GM18505 (cell line): Measurements from ENCODE around the gene MYH14.

Source experiments
- ATAC-seq: cut with Tn5 transposase; IDR thresholded peaks from one replicate; pipeline ENCODE4 v1.9.1; 2021; ENCODE audit not compliant: unreplicated experiment
- POLR2A ChIP-seq: IDR thresholded peaks from 4 replicates; pipeline ENCODE4 v1.6.1; 2011; ENCODE audit warnings: borderline replicate concordance; ENCODE audit not compliant: insufficient read depth, insufficient read length; ENCODE audit errors: extremely low read depth

The MYH14 gene

GRCh38 chr19:50248413-50248812 lies 45.0 kb downstream of the MYH14 start:
- ATAC-seq: no peak
- TF ChIP-seq POLR2A: no peak

DNA sequence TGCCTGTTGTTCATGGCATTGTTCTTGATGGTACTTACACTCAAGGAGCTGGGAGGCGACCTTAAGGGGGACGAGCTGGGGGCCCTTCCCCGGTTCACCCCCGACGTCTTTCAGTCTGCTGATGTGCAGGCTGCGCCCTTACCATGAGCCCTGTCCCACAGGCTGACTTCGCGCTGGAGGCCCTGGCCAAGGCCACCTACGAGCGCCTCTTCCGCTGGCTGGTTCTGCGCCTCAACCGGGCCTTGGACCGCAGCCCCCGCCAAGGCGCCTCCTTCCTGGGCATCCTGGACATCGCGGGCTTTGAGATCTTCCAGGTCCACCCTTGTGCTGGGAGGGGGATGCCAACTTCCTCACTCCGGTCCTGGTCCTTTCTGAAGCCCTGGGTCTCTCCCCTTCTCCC lies 45.4 kb downstream of the MYH14 start:
- no peak for TF ChIP-seq POLR2A
- no peak for ATAC-seq

- TF ChIP-seq POLR2A: no peak
- no peak for ATAC-seq
Measured at GRCh38 chr19:50249636-50250035, 46.2 kb downstream of the MYH14 start.

DNA sequence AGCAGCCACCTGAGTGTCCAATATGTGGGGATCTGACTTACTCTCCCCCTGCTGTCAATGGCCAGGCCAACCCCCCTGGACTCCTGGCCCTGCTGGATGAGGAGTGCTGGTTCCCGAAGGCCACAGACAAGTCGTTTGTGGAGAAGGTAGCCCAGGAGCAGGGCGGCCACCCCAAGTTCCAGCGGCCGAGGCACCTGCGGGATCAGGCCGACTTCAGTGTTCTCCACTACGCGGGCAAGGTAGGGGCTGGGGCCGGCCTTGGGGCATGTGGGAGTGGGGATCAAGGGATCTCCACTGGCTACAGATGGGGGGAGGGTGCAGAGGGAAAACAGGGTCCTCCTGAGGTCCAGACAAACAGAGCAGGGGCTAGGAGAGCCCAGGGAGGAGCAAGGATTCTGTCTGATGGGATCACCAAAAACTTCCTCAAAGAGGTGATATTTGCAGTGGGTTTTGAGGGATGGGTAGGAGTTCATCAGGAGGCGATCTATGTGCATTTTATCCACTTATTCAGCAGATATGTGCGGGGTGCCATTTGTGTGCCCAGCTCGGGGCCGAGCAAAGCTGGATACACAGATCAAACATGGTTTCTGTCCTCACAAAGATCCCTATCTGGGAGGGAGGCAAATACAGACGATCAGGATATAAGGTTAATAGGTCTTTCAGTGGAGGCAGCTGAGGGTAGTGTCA lies 47.2 kb downstream of the MYH14 start:
- ATAC-seq: no peak
- TF ChIP-seq POLR2A: no peak

DNA sequence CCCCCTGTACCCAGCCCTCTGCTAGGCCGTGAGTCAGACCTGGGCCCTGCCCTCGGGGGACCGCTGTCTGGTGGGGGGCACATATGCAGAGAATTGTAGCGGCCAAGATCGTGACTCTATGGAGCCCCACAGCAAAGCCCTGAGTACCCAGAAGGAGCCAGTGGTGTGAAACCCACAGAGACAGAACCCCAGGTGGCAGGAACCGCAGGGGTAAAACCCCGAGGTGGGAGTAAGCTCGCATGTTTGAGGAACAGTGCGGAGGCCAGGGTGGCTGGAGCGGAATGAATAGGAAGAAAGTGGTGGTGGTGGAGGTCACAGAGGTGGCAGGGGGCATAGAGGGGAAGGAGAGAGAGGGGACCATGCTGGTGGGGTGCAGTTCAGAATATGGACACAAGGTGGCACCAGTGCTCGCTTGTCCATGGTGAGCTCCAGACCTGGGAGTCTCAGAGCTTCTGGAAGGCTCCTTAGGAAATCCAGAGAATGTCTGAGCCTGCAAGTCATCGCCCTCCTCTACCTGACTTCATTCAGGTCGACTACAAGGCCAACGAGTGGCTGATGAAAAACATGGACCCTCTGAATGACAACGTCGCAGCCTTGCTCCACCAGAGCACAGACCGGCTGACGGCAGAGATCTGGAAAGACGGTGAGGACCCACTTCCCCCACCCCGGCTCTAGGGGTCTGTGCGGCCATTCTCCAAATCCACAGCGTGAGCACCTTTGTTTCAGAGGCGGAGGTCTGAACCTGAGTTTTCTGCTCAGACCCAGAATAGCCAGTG lies 48.9 kb downstream of the MYH14 start:
- TF ChIP-seq POLR2A: no peak

DNA sequence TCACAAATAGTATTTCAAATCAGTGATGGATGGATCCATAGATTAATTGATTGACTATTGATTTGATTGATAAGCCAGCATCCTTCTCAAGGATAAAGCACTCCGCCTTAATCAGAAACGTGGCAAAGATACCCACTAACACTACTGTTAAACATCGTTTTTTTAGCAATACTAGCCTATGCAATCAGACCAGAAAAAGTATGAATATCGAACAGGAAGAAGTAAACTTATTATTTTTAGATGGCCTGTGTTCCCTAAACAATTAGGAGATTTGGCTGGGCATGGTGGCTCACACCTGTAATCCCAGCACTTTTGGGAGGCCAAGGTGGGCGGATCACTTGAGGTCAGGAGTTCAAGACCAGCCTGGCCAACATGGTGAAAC lies 49.5 kb downstream of the MYH14 start:
- TF ChIP-seq POLR2A: no peak
- ATAC-seq: no peak

More for the DNA sequence above, 48.9 kb downstream of the MYH14 start:
- no peak for ATAC-seq

DNA sequence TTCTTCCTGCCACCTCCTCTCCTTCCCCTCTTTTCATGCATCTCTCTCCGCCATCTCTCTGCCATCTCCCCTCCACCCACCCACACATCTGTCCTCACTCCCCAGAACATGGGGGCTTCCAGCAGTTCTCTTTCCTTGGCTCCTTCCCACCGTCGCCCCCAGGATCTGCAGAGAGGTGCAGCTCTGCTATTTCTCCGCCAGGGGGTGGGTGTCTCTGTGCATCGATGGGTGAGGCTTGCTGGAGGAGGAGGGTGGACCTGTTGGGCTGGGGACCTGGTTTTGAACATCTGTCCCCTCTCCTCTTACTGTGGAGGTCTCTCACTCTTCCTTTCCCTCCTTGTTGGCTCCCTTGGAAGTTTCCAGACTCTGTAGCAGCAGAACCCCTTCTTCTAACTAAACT lies 51.7 kb downstream of the MYH14 start:
- no peak for TF ChIP-seq POLR2A
- no peak for ATAC-seq

- no peak for TF ChIP-seq POLR2A
- no peak for ATAC-seq
Measured at GRCh38 chr19:50257141-50257540, 53.7 kb downstream of the MYH14 start.

GRCh38 chr19:50258918-50259372 lies 55.5 kb downstream of the MYH14 start:
- ATAC-seq: no peak
- TF ChIP-seq POLR2A: no peak

- no peak for ATAC-seq
- no peak for TF ChIP-seq POLR2A
Measured at GRCh38 chr19:50261446-50261970, 58.1 kb downstream of the MYH14 start.

GRCh38 chr19:50263176-50263575 lies 59.8 kb downstream of the MYH14 start:
- no peak for ATAC-seq
- no peak for TF ChIP-seq POLR2A

GRCh38 chr19:50264483-50265186 lies 61.2 kb downstream of the MYH14 start:
- TF ChIP-seq POLR2A: no peak
- no peak for ATAC-seq

DNA sequence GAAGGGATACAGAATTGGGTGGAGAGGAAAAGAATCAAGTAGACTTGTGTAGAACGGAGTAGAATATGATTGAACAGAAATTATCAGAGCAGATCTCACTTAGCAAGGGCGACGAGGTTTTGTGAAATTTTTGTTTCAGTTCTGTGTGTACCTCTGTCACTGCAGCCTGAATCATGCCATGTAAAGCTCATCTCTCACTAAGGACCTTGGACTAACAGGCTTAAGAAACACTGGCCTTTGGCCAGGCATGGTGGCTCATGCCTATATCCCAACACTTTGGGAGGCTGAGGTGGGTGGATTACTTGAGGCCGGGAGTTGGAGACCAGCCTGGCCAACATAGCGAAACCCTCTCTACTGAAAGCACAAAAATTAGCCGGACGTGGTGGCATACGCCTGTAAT lies 62.6 kb downstream of the MYH14 start:
- no peak for ATAC-seq
- no peak for TF ChIP-seq POLR2A
